Memory B cell (primary cell): Measurements from ENCODE around the gene BTBD9.
A peak's percentile ranks its signal among the peaks of the same experiment; 100 is the strongest.

Source experiments
- ATAC-seq: fragments of 150-1000 bp; cut with Tn5 transposase; 2 replicates; pipeline ENCODE4 v1.10.0; 2021; ENCODE audit warnings: low read depth, mild to moderate bottlenecking, moderate library complexity
- DNase-seq, 2 donors: peaks; one replicate each; pipeline ENCODE4 v3.0.0; 2022; ENCODE audit warnings: low spot score in 2 of 2
- H3K27ac Mint-ChIP-seq: one replicate; pipeline ENCODE4 v1.8.0; 2022; ENCODE audit warnings: mild to moderate bottlenecking, moderate library complexity, mixed read lengths
- H3K27me3 Mint-ChIP-seq: one replicate; pipeline ENCODE4 v1.8.0; 2022; ENCODE audit warnings: mixed read lengths
- H3K36me3 Mint-ChIP-seq: one replicate; pipeline ENCODE4 v1.8.0; 2022; ENCODE audit warnings: mild to moderate bottlenecking, mixed read lengths
- H3K4me1 Mint-ChIP-seq: one replicate; pipeline ENCODE4 v1.8.0; 2022; ENCODE audit warnings: mixed read lengths
- H3K4me3 Mint-ChIP-seq: one replicate; pipeline ENCODE4 v1.8.0; 2022; ENCODE audit warnings: mild to moderate bottlenecking, moderate library complexity, mixed read lengths
- H3K9me3 Mint-ChIP-seq: one replicate; pipeline ENCODE4 v1.8.0; 2022; ENCODE audit warnings: mixed read lengths

BTBD9 gene

GRCh38 chr6:38542031-38542430 is 97.7 kb downstream of the BTBD9 start:
- H3K27me3 Mint-ChIP-seq: no peaks in the 10 kb centered on the region
- no peak for DNase-seq
- no peak overlapping the region for H3K27ac Mint-ChIP-seq
- H3K4me3 Mint-ChIP-seq: no peak overlapping the region
- H3K4me1 Mint-ChIP-seq: peaks cover 3% of the 10 kb centered on the region
- no peaks in the 10 kb centered on the region for H3K9me3 Mint-ChIP-seq
- H3K36me3 Mint-ChIP-seq: peaks cover 6% of the 10 kb centered on the region
- no peak for ATAC-seq

- Mint-ChIP-seq H3K27me3 (no peaks in the 10 kb centered on the region), H3K4me1 (peaks cover 24% of the 10 kb centered on the region), H3K9me3 (peaks cover 7% of the 10 kb centered on the region), H3K4me3 (no peak overlapping the region), H3K36me3 (peaks cover 27% of the 10 kb centered on the region), H3K27ac (peak overlapping the region; percentile 24)
- no peak for DNase-seq
- no peak for ATAC-seq
Observed at GRCh38 chr6:38533064-38533463, 106.7 kb downstream of the BTBD9 start.

GRCh38 chr6:38531134-38531533 is 108.6 kb downstream of the BTBD9 start:
- Mint-ChIP-seq H3K36me3 (peaks cover 39% of the 10 kb centered on the region), H3K27me3 (no peaks in the 10 kb centered on the region), H3K27ac (peak overlapping the region; percentile 28), H3K9me3 (peaks cover 7% of the 10 kb centered on the region), H3K4me1 (peaks cover 22% of the 10 kb centered on the region), H3K4me3 (no peak overlapping the region)
- no peak for DNase-seq
- no peak for ATAC-seq

- ATAC-seq: no peak
- peaks cover 51% of the 10 kb centered on the region for H3K36me3 Mint-ChIP-seq
- H3K27me3 Mint-ChIP-seq: no peaks in the 10 kb centered on the region
- H3K4me1 Mint-ChIP-seq: peaks cover 15% of the 10 kb centered on the region
- peaks cover 12% of the 10 kb centered on the region for H3K9me3 Mint-ChIP-seq
- H3K27ac Mint-ChIP-seq: no peak overlapping the region
- no peak overlapping the region for H3K4me3 Mint-ChIP-seq
- no peak for DNase-seq
Observed at GRCh38 chr6:38528196-38528965, 111.3 kb downstream of the BTBD9 start.

GRCh38 chr6:38527371-38527770 is 112.4 kb downstream of the BTBD9 start:
- Mint-ChIP-seq H3K27me3 (no peaks in the 10 kb centered on the region), H3K4me1 (peaks cover 10% of the 10 kb centered on the region), H3K27ac (no peak overlapping the region), H3K9me3 (peaks cover 8% of the 10 kb centered on the region), H3K36me3 (peaks cover 43% of the 10 kb centered on the region), H3K4me3 (no peak overlapping the region)
- ATAC-seq (no peak), DNase-seq (no peak)

- H3K9me3 Mint-ChIP-seq: peaks cover 8% of the 10 kb centered on the region
- no peak overlapping the region for H3K4me3 Mint-ChIP-seq
- ATAC-seq: no peak
- H3K27me3 Mint-ChIP-seq: no peaks in the 10 kb centered on the region
- peaks cover 10% of the 10 kb centered on the region for H3K4me1 Mint-ChIP-seq
- no peak overlapping the region for H3K27ac Mint-ChIP-seq
- H3K36me3 Mint-ChIP-seq: peaks cover 43% of the 10 kb centered on the region
- DNase-seq: no peak
Observed at GRCh38 chr6:38525888-38526287, 113.8 kb downstream of the BTBD9 start.

- no peaks in the 10 kb centered on the region for H3K27me3 Mint-ChIP-seq
- H3K36me3 Mint-ChIP-seq: peaks cover 36% of the 10 kb centered on the region
- H3K4me1 Mint-ChIP-seq: peaks cover 4% of the 10 kb centered on the region
- H3K27ac Mint-ChIP-seq: no peak overlapping the region
- no peak for ATAC-seq
- H3K4me3 Mint-ChIP-seq: no peak overlapping the region
- H3K9me3 Mint-ChIP-seq: peaks cover 5% of the 10 kb centered on the region
- no peak for DNase-seq
Observed at GRCh38 chr6:38524436-38525145, 115.1 kb downstream of the BTBD9 start.

- Mint-ChIP-seq H3K4me1 (peaks cover 10% of the 10 kb centered on the region), H3K27ac (no peak overlapping the region)
Observed at GRCh38 chr6:38522322-38522721, 117.4 kb downstream of the BTBD9 start.

GRCh38 chr6:38518511-38519304 is 121.0 kb downstream of the BTBD9 start:
- DNase-seq (no peak), ATAC-seq (no peak)
- Mint-ChIP-seq H3K4me3 (no peak overlapping the region), H3K4me1 (peaks cover 13% of the 10 kb centered on the region), H3K36me3 (peaks cover 7% of the 10 kb centered on the region), H3K9me3 (no peaks in the 10 kb centered on the region), H3K27ac (no peak overlapping the region), H3K27me3 (no peaks in the 10 kb centered on the region)

More at GRCh38 chr6:38522322-38522721, 117.4 kb downstream of the BTBD9 start:
- peaks cover 5% of the 10 kb centered on the region for H3K9me3 Mint-ChIP-seq
- no peak overlapping the region for H3K4me3 Mint-ChIP-seq
- peaks cover 25% of the 10 kb centered on the region for H3K36me3 Mint-ChIP-seq
- DNase-seq (no peak), ATAC-seq (no peak)
- H3K27me3 Mint-ChIP-seq: no peaks in the 10 kb centered on the region

GRCh38 chr6:38517005-38517404 is 122.7 kb downstream of the BTBD9 start:
- no peak for ATAC-seq
- peaks cover 14% of the 10 kb centered on the region for H3K4me1 Mint-ChIP-seq
- H3K9me3 Mint-ChIP-seq: no peaks in the 10 kb centered on the region
- peaks cover 4% of the 10 kb centered on the region for H3K36me3 Mint-ChIP-seq
- no peak for DNase-seq
- no peak overlapping the region for H3K4me3 Mint-ChIP-seq
- no peaks in the 10 kb centered on the region for H3K27me3 Mint-ChIP-seq
- no peak overlapping the region for H3K27ac Mint-ChIP-seq

- H3K4me1 Mint-ChIP-seq: peaks cover 16% of the 10 kb centered on the region
- no peak for DNase-seq
- no peaks in the 10 kb centered on the region for H3K9me3 Mint-ChIP-seq
- peaks cover 5% of the 10 kb centered on the region for H3K36me3 Mint-ChIP-seq
- no peak overlapping the region for H3K4me3 Mint-ChIP-seq
- H3K27me3 Mint-ChIP-seq: no peaks in the 10 kb centered on the region
- no peak for ATAC-seq
- no peak overlapping the region for H3K27ac Mint-ChIP-seq
Observed at GRCh38 chr6:38514399-38514798, 125.3 kb downstream of the BTBD9 start.

GRCh38 chr6:38512211-38512610 is 127.5 kb downstream of the BTBD9 start:
- H3K27ac Mint-ChIP-seq: no peak overlapping the region
- no peak overlapping the region for H3K4me3 Mint-ChIP-seq
- H3K36me3 Mint-ChIP-seq: peaks cover 5% of the 10 kb centered on the region
- H3K27me3 Mint-ChIP-seq: no peaks in the 10 kb centered on the region
- DNase-seq (no peak), ATAC-seq (no peak)
- H3K9me3 Mint-ChIP-seq: no peaks in the 10 kb centered on the region
- H3K4me1 Mint-ChIP-seq: peaks cover 8% of the 10 kb centered on the region

- Mint-ChIP-seq H3K27me3 (no peaks in the 10 kb centered on the region), H3K27ac (no peak overlapping the region), H3K4me1 (peaks cover 6% of the 10 kb centered on the region), H3K4me3 (no peak overlapping the region), H3K36me3 (peaks cover 5% of the 10 kb centered on the region), H3K9me3 (no peaks in the 10 kb centered on the region)
- ATAC-seq: no peak
- DNase-seq: no peak
Observed at GRCh38 chr6:38510205-38510604, 129.5 kb downstream of the BTBD9 start.

- no peaks in the 10 kb centered on the region for H3K9me3 Mint-ChIP-seq
- no peak overlapping the region for H3K27ac Mint-ChIP-seq
- peaks cover 6% of the 10 kb centered on the region for H3K4me1 Mint-ChIP-seq
- H3K4me3 Mint-ChIP-seq: no peak overlapping the region
- no peaks in the 10 kb centered on the region for H3K27me3 Mint-ChIP-seq
- no peak for ATAC-seq
- DNase-seq: no peak
- H3K36me3 Mint-ChIP-seq: peaks cover 5% of the 10 kb centered on the region
Observed at GRCh38 chr6:38509713-38510112, 130.0 kb downstream of the BTBD9 start.
